HL-60 (cell line): ENCODE measurements around the gene SLC25A1.

ENCODE experiments used
- DNase-seq, 2 experiments: peaks; one replicate each; pipeline ENCODE4 v3.0.0-alpha.2; 2010 to 2020; ENCODE audit warnings: low read depth in 1 of 2, low spot score in 1 of 2
- H3K27ac ChIP-seq: fragments of 250-450 bp; sonication (Bioruptor Pico); replicated peaks from 2 replicates; pipeline ENCODE4 v1.5.1; 2020; ENCODE audit warnings: mild to moderate bottlenecking, moderate library complexity
- H3K27me3 ChIP-seq: fragments of 250-450 bp; sonication (Bioruptor Pico); 2 replicates; pipeline ENCODE4 v1.5.1; 2021; ENCODE audit warnings: mild to moderate bottlenecking, moderate library complexity; ENCODE audit not compliant: insufficient read depth, poor library complexity, severe bottlenecking
- H3K4me3 ChIP-seq: replicated peaks from 2 replicates; pipeline ENCODE4 v1.5.1; 2011; ENCODE audit warnings: mild to moderate bottlenecking, control low read depth, low read length; ENCODE audit not compliant: insufficient read depth
- CTCF ChIP-seq: IDR thresholded peaks from one replicate; pipeline ENCODE4 v1.5.1; 2011; ENCODE audit warnings: low read length, control low read depth, inconsistent platforms; ENCODE audit not compliant: insufficient read depth
- GABPA ChIP-seq: IDR thresholded peaks from 2 replicates; pipeline ENCODE4 v1.6.1; 2012; ENCODE audit warnings: low read depth
- POLR2AphosphoS5 ChIP-seq: IDR thresholded peaks from 2 replicates; pipeline ENCODE4 v1.6.1; 2012; ENCODE audit warnings: low read depth
- SPI1 ChIP-seq: IDR thresholded peaks from 2 replicates; pipeline ENCODE4 v1.6.1; 2012; ENCODE audit warnings: low read depth, mild to moderate bottlenecking, borderline replicate concordance
- TF ChIP-seq, protein P1 (sequence below): IDR thresholded peaks from 2 replicates; pipeline ENCODE4 v1.6.1; 2012; ENCODE audit warnings: low read depth; ENCODE audit not compliant: insufficient replicate concordance

The SLC25A1 gene

DNA sequence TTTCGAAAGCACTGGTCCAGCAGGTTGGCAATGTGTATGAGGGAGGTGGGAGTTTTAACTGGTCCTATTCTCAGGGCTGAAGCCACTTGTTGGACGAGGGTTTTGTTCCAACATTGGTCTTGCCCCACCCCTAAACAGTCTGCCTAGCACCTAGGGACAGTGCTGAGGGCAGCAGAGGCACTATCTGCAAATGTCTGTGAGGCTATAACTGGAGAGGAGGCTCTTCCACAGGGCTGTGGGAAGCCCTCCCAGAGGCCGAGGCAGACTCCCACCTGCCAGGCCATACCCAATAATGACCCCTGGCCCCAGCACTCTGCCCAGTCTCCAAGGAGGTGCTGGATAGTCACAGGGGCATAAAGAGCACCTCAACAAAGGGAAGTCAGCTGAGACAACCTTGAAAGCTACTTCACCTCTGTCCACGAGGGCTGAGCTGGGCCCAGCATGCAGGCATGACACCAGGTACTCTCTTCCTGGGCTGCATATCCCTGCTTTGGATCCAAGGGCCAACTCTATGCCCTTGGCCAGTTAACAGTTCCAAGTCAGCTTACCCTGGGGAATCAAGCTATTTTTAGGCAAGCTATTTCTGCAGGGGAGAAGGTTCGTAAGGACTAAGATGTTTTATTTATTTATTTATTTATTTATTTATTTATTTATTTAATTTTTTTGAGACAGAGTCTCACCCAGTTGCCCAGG is 40.2 kb upstream of the SLC25A1 start:
- no peaks in the 10 kb centered on the region for H3K27me3 ChIP-seq
- no peak overlapping the region for H3K27ac ChIP-seq
- TF ChIP-seq CTCF (no peak), SPI1 (no peak), GABPA (no peak), POLR2AphosphoS5 (peak; percentile 26; the same call in 1 of the 2 replicates)
- TF ChIP-seq, protein P1, sequence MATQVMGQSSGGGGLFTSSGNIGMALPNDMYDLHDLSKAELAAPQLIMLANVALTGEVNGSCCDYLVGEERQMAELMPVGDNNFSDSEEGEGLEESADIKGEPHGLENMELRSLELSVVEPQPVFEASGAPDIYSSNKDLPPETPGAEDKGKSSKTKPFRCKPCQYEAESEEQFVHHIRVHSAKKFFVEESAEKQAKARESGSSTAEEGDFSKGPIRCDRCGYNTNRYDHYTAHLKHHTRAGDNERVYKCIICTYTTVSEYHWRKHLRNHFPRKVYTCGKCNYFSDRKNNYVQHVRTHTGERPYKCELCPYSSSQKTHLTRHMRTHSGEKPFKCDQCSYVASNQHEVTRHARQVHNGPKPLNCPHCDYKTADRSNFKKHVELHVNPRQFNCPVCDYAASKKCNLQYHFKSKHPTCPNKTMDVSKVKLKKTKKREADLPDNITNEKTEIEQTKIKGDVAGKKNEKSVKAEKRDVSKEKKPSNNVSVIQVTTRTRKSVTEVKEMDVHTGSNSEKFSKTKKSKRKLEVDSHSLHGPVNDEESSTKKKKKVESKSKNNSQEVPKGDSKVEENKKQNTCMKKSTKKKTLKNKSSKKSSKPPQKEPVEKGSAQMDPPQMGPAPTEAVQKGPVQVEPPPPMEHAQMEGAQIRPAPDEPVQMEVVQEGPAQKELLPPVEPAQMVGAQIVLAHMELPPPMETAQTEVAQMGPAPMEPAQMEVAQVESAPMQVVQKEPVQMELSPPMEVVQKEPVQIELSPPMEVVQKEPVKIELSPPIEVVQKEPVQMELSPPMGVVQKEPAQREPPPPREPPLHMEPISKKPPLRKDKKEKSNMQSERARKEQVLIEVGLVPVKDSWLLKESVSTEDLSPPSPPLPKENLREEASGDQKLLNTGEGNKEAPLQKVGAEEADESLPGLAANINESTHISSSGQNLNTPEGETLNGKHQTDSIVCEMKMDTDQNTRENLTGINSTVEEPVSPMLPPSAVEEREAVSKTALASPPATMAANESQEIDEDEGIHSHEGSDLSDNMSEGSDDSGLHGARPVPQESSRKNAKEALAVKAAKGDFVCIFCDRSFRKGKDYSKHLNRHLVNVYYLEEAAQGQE = no peak
- no peak for DNase-seq
- H3K4me3 ChIP-seq = no peak overlapping the region

DNA sequence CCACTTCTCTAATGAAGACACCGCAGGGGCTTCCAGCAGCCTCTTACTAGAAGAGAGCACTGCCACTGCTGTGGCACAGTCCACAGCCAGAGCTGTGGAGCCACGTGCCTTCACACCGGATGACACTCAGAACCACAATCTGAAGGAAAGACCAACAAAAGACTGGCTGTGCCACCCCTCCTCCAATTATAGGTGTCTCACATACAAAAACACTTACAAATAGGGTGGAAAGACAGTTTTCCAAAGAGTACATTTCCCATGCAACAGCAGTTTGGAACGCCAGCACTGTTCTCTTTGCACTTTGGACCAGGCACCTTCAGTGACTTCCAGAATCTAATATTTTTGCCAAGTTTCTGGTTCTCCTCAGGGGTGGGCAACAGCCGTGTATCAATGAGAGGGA is 38.0 kb upstream of the SLC25A1 start:
- Histone ChIP-seq H3K4me3 (no peak overlapping the region), H3K27me3 (no peaks in the 10 kb centered on the region), H3K27ac (no peak overlapping the region)
- DNase-seq = no peak
- no peak for TF ChIP-seq CTCF
- TF ChIP-seq GABPA = no peak
- TF ChIP-seq, protein P1 = no peak
- no peak for TF ChIP-seq SPI1
- TF ChIP-seq POLR2AphosphoS5 = no peak

GRCh38 chr22:19215360-19215759 is 36.8 kb upstream of the SLC25A1 start:
- TF ChIP-seq GABPA (no peak), POLR2AphosphoS5 (0 out of 2 replicates have a peak, but pooled peaks have one; percentile 8), CTCF (no peak), SPI1 (no peak)
- TF ChIP-seq, protein P1 = no peak
- no peaks in the 10 kb centered on the region for H3K27me3 ChIP-seq
- H3K4me3 ChIP-seq = no peak overlapping the region
- no peak for DNase-seq
- no peak overlapping the region for H3K27ac ChIP-seq
